ENCODE measurements around the gene CACNB4. TPM values are rescaled to one million over a fixed set of nuclear protein-coding genes. Genes with fewer than 3 reads are reported as not detected.

CACNB4 gene
- total RNA-seq, 2 donors from 2014 or later = 5.6 to 13.8 TPM

DNA sequence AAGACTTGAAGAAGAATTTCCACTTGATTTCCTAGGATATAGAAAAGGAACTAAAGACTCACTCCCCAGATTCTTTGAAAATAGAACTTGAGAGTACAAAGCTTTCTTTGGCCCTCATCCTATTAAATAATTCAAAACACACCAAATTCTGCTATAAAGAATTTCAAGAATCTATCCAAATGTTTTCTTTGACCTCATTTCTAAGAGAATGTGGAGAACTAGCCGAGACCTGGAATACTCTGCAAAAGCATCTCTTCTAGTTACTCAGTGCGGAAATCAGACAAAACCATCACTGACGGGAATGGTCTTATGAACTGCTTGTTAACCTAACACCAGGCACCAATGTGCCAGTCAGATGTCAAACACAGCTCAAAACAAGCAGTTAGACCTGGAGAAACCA, 226.4 kb downstream of the CACNB4 start:
- H3K4me3 ChIP-seq = peak overlapping the region; percentile 44
- peak overlapping the region; percentile 64 to 78 for H3K27ac ChIP-seq
- H3K36me3 ChIP-seq = no peaks in the 10 kb centered on the region
- peaks cover 12 to 45% of the 10 kb centered on the region in 2 donors for H3K4me1 ChIP-seq (ENCODE audit: control insufficient read depth in 1 of 2, low read depth in 2 of 2)
- TF ChIP-seq, protein P1, sequence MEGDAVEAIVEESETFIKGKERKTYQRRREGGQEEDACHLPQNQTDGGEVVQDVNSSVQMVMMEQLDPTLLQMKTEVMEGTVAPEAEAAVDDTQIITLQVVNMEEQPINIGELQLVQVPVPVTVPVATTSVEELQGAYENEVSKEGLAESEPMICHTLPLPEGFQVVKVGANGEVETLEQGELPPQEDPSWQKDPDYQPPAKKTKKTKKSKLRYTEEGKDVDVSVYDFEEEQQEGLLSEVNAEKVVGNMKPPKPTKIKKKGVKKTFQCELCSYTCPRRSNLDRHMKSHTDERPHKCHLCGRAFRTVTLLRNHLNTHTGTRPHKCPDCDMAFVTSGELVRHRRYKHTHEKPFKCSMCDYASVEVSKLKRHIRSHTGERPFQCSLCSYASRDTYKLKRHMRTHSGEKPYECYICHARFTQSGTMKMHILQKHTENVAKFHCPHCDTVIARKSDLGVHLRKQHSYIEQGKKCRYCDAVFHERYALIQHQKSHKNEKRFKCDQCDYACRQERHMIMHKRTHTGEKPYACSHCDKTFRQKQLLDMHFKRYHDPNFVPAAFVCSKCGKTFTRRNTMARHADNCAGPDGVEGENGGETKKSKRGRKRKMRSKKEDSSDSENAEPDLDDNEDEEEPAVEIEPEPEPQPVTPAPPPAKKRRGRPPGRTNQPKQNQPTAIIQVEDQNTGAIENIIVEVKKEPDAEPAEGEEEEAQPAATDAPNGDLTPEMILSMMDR (IDR thresholded peaks at IDR 0.05) = no peak
- H3K9me3 ChIP-seq = no peaks in the 10 kb centered on the region
- no peak for ATAC-seq (ENCODE audit: insufficient number of reproducible peaks, low FRiP score, low read depth)
- DNase-seq (ENCODE audit: low spot score) = no peak
- no peaks in the 10 kb centered on the region for H3K27me3 ChIP-seq (replicated peaks; ENCODE audit: insufficient read depth)

DNA sequence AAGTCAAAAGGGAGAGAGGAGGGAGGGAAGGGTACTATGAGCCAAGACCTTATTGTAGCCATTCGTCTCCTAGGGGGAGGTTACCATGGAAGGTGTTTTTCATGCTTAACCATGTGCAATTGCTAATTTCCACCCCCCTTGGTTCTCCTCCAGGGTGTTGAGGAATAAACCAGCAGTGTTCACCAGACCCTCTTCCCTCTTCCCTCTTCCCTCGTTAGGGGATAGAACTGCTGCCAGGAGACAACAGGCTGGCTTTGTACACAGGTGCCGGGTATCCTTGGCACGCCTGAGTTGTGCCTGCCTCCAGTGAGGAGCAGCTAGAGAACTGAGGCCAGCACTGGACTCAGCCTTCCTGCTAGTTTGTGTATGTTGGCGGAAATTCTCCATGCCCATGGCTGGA, 229.6 kb downstream of the CACNB4 start:
- Histone ChIP-seq H3K27me3 (replicated peaks; ENCODE audit: insufficient read depth) (no peaks in the 10 kb centered on the region), H3K4me1 (ENCODE audit: control insufficient read depth in 1 of 2, low read depth in 2 of 2) (peaks cover 12 to 36% of the 10 kb centered on the region in 2 donors), H3K36me3 (no peaks in the 10 kb centered on the region), H3K4me3 (no peak overlapping the region), H3K27ac (no peak overlapping the region), H3K9me3 (no peaks in the 10 kb centered on the region)
- DNase-seq (ENCODE audit: low spot score) (no peak), ATAC-seq (ENCODE audit: insufficient number of reproducible peaks, low FRiP score, low read depth) (no peak)
- TF ChIP-seq, protein P1 (IDR thresholded peaks at IDR 0.05) = no peak

DNA sequence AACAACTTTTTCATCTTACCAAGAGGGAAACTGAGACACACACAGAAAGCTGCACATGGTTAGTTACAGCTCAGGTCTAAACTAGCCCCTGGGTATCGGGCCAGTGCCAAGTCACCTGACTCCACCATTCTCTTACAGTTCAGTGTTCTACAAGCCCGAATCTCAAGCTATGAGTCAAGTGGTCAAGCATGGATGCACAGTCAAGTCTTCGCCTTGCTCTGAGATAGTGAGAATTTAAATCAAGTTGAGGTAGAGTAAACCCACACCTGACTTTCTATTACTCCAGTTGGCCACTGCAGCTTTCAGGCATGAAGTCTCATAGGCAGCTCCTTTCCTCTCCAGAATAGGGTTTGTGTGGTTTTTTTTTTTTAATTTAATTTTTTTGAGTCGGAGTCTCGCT, 236.1 kb downstream of the CACNB4 start:
- Histone ChIP-seq H3K4me3 (no peak overlapping the region), H3K27me3 (replicated peaks; ENCODE audit: insufficient read depth) (no peaks in the 10 kb centered on the region), H3K9me3 (no peaks in the 10 kb centered on the region), H3K4me1 (ENCODE audit: control insufficient read depth in 1 of 2, low read depth in 2 of 2) (peaks cover 0 to 4% of the 10 kb centered on the region in 2 donors), H3K27ac (no peak overlapping the region), H3K36me3 (no peaks in the 10 kb centered on the region)
- ATAC-seq (ENCODE audit: insufficient number of reproducible peaks, low FRiP score, low read depth) (no peak), DNase-seq (ENCODE audit: low spot score) (no peak)
- TF ChIP-seq, protein P1 (IDR thresholded peaks at IDR 0.05) = no peak

DNA sequence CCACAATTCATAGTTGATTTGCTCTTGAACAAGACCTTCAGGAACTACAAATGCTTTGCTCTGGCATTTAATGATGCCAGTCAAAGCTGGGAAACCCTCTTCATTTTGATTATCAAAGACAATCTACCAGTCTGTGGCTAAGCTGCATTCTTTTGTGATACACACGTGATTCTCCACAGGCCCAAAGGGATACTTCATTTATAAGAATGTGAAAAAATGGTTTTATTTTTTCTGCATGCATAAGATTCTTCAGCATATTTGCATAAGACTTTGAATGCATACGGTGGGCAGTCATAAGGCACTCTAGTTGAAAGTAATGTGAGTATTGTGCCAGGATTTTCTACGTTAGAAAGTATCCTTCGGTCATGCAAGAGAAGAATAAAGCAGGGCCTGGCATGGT, 237.7 kb downstream of the CACNB4 start:
- Histone ChIP-seq H3K9me3 (no peaks in the 10 kb centered on the region), H3K4me1 (ENCODE audit: control insufficient read depth in 1 of 2, low read depth in 2 of 2) (peaks cover 3 to 15% of the 10 kb centered on the region in 2 donors), H3K27me3 (replicated peaks; ENCODE audit: insufficient read depth) (no peaks in the 10 kb centered on the region), H3K36me3 (no peaks in the 10 kb centered on the region), H3K27ac (no peak overlapping the region), H3K4me3 (no peak overlapping the region)
- ATAC-seq (ENCODE audit: insufficient number of reproducible peaks, low FRiP score, low read depth) = no peak
- TF ChIP-seq, protein P1 (IDR thresholded peaks at IDR 0.05) = no peak
- DNase-seq (ENCODE audit: low spot score) = no peak

DNA sequence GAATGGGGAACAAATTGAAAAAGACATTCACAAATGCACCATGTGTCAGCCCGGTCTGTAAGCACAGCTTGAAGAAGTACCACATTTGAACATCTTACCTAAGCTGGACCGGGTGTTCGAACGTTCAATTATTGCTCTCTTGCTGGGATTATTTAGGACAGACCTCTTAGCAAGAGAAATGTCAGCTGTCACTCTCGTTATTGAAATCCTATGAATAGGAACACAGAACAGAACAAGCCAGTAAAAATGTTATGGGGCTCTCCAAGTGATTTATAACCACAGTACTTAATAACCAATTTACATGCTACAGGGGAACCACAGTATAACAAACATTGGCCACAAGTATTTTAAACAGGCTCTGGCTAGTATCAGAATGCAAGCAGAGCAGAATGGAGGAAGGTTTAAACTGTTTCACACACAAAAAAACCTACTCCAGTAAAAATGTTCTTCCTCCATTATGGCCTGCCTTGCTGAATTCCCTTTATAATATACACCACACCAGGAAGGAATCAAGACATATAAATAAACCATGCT, 238.2 kb downstream of the CACNB4 start:
- no peak for ATAC-seq (ENCODE audit: insufficient number of reproducible peaks, low FRiP score, low read depth)
- H3K27me3 ChIP-seq (replicated peaks; ENCODE audit: insufficient read depth) = no peaks in the 10 kb centered on the region
- no peaks in the 10 kb centered on the region for H3K9me3 ChIP-seq
- H3K4me3 ChIP-seq = no peak overlapping the region
- DNase-seq (ENCODE audit: low spot score) = no peak
- H3K27ac ChIP-seq = no peak overlapping the region
- H3K4me1 ChIP-seq (ENCODE audit: control insufficient read depth in 1 of 2, low read depth in 2 of 2) = peaks cover 3 to 15% of the 10 kb centered on the region in 2 donors
- no peaks in the 10 kb centered on the region for H3K36me3 ChIP-seq
- TF ChIP-seq, protein P1 (IDR thresholded peaks at IDR 0.05) = no peak
